HUDEP-2 (cell line): ENCODE results near the gene PPP1R1C.

Source experiments
- DNase-seq, 76 experiments: peaks; one replicate each; lab custom pipeline; 2025; ENCODE audit not compliant: unreplicated experiment in 76 of 76; lab: John Stamatoyannopoulos, UW

Gene PPP1R1C

DNA sequence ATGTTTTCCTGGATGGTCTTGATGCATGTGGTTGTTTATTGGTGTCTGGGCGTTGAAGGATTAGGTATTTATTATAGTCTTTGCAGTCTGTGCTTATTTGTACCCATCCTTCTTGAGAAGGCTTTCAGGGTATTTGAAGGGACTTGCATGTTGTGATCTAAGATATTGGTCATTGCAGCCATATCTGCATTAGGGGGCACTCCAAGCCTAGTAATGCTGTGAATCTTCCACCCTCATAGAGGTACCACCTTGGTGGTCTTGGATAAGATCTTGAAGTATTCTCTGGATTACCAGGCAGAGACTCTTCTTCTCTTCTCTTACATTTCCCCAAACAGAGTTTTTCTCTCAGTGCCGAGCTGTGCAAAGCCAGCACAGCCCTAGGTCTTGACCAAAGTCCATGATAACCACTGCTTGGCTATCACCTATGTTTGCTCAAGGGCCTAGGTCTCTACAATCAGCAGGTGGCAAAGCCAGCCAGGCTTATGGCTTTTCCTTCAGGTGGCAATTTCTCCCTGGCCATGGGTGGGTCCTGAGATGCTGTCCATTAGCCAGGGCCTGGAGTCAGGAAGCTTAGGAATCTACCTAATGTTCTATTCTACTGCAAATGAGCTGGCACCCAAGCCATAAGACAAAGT is 15.4 kb upstream of the PPP1R1C start:
- DNase-seq: no peak

DNA sequence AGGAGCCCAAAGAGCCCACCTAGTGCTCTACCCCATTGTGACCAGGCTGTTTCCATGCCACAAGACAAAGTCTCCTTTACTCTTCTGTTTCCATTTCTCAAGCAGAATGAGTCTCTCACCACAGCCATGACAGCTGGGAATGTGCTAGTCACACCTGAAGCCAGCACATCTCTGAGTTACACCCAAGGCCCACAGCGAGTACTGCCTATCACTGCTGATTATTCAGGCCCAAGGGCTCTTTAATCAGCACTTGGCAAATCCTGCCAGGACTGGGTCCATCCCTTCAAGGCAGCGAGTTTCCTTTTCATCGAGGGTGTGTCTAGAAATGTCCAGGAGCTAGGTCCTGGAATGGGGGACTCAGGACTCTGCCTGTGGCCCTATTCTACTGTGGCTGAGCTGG is 14.6 kb upstream of the PPP1R1C start:
- DNase-seq: no peak

DNA sequence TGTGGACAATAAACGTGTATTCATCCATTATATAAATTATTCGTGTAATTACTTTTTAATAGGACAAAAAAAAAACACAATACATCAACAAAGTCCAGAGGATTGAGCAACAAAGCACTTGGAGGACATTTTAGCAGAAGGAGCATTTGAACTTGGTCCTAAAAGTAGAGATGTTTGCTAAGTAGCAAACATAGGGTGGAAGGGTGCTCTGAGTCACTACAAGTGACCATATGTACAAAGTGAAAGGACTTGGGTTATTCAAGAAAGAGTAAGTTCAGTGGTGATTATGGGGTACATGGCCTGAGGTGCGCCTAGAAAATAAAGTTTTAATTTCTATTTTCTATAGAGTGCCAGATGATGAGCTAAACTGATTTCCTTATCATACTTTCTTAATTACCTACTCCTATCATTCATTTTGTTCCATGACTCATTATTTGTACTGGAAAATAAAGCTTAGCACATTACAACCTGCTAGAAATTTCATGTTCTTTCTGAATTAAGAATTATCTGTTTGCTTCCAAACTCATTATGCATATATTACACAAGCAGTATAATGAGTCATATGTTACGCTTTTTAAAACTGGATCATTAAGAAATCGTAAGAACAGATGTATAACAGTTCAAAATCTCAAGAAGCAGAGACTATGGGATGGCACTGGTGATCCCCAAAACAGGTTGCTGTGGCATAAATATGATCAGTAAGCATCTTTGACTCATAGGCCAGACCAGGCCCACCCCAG is 13.1 kb upstream of the PPP1R1C start:
- DNase-seq: no peak

DNA sequence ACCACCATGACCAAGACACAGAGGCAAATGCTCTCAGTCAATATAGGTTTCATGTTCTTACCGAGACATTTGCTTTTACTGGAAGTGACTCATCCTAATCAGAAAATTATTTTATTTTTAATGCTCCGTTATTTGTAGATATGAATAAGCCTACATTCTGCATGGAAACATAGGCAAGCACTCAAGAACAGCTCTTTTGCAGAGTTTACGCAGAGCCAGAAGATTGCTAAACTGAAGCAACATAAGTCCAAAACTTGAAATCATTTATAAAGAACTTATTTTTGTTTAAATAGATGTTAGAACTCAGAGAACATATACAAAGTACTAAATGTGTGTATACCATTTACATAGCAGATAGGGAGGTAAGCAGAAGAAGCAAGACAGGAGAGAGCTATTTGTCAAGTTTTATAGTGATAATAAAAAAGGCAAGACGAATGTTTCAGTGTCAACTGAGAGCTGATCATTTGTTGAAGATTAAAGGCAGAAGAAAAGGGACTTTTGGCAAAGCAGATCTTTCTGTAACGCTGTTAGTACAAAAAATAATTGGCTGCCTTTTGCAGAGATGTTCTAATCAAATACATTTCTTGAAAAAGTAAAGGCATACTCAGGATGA is 12.4 kb upstream of the PPP1R1C start:
- no peak for DNase-seq

DNA sequence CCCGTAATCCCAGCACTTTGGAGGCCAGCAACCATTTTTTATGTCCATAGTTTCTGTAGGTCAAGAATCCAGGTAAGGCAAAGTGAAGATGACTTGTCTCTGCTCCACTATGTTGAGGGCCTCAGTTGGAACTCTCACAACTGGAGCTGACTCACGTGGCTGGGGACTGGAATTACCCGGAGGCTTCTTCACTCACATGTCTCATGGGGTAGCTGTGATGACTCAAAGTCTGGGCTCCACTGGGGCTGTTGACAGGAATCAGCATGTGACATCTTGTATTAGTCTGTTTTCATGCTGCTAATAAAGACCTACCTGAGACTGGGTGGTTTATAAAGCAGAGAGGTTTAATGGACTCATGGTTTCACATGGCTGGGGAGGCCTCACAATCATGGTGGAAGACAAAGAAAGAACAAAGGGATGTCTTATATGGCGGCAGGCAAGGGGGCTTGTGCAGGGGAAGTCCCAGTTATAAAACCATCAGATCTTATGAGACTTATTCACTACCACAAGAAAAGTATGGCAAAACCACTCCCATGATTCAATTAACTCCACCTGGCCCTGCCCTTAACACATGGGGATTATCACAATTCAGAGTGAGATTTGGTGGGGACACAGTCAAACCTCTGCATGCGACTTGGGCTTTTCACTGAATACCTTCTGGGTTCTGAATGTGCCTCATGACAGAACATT is 7.8 kb upstream of the PPP1R1C start:
- DNase-seq: no peak

DNA sequence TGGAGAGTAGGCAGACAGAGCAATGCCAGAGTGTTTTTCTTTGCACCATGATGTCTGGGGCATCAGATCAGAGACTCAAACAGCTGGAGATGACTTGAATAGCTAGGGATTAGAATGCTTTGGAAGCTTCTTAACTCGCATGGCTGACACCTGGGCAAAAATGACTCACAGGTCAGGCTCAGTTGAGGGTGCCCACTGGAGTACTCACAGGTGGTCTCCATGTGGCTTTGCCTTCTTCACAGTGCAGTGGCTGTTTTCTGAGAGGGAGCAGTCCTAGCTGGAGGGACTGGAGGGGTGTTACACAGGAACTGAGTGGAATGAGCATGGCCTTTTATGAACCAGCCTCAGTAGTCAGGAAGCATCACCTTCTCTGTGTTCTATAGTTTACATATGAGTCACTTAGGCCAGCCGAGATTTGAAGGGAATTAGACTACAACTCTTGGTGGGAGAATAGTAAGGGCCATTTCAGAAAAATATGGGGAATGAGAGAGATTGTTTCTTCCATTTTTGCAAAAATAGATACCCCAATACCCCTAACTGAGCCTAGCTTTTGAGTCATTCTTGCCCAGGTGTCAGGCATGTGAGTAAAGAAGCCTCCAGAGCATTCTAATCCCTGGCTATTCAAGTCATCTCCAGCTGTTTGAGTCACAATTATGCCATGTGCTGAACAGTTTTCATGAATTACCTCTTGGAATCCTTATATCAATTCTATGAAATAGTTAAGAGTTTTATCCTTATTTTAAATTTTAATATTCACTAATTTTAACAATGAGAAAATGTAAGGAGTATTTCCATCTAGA is 7.1 kb upstream of the PPP1R1C start:
- no peak for DNase-seq

DNA sequence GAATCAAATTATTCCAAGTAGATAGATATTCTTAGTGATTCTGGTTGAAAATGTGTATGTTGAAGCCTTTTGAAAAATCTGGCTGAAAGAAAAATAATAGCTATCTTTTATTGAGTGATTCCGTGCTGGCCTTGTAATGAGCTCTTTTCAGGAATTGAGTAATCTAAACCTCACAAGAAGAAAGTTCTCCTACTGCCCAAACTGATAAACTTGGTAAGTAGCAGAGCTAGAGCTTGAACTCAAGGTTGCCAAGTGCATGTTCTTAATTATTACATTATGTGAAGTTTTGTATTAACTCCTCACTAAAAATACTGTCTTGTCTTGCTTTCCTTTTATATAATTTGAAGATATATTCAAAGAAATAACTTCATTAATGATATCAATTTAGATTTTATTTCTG is 1.6 kb upstream of the PPP1R1C start:
- no peak for DNase-seq

DNA sequence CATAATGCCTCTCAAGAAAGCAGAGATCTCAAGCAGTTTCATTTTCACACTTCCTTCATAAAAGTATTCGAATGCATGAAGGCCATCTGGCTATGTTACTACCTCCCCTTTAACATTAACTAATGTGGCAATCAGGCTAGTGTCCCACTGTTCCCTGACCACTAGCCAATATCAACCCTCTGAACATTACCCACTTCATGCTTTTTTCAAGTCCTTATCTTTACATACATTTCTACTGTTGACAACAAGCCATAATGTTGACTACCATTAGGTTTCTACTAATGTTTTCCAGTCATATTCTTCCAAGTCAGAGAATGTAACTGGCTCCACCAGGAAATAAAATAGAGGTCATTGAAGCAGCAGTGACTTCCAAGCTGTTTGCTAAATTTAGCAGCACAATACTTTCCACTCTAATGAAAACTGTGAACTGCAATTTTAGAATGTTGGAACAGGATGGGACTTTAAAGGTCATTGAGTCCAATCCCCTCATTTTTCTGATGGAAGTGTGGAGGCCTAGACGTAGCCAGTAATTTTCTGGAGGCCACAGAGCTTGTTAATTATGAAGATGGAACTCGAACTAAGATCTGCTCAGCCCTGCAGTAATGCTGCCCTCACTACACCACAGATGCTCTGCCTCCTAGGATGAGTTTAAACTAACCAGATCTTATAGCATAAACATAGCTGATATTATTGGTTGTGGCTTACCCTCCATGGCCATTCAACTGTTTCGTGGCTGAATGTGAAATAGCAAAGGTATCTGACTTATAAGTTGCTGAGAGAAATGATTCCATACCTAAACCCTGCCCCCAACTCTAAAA is 630 bp upstream of the PPP1R1C start:
- no peak for DNase-seq

DNA sequence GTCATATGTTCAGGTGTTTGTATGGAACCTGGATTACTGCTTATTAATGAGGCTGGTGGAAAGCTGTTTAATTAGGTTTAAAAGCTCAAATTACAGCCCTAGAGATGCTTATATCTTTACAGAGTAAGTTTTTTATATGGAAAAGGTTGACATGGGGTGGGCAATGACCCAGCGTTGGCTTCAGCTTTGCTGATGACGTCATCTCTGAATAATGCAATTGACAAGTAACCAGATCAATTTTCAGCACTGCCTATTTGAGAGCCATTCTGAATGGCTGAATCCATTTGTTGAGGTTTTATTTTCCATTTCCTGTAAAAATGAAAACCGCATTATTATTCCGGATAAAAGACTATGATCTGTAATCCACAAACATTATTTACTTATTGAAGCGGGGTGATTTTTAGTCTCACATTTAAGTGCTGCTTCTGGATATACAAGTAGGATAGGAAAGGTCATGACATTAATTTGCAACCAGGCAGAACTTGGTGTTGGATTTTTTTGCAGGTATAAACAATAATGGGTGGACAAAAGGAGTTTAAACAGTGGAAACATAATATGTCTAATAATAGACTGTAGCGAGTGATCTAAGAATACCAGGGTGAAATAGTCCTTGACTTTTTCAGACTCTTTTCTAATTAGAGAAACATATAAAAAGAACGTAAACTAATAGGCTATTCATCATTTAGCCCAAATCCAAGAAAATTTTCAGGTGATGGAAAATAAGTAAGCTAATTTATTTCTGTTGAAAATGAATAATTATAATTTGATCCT is 2.7 kb downstream of the PPP1R1C start:
- no peak for DNase-seq

DNA sequence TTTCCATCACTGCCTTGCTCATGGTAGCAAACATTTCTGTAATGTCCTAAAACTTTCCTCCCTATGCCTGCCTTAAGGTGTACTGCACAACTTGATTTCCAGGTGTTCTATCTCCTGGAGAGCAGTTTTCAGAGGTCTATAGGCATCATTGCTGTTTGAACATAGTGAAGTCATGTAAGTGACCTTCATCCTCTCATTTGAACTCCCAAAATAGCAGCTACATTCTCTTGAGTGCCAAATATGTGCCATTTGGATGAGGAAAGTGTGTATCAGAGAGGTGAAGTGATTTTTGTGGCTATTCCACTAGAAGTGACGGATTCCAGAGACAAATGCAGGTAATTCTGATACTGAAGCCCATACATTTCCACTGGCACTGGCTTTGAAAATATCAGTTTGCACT is 3.4 kb downstream of the PPP1R1C start:
- no peak for DNase-seq

DNA sequence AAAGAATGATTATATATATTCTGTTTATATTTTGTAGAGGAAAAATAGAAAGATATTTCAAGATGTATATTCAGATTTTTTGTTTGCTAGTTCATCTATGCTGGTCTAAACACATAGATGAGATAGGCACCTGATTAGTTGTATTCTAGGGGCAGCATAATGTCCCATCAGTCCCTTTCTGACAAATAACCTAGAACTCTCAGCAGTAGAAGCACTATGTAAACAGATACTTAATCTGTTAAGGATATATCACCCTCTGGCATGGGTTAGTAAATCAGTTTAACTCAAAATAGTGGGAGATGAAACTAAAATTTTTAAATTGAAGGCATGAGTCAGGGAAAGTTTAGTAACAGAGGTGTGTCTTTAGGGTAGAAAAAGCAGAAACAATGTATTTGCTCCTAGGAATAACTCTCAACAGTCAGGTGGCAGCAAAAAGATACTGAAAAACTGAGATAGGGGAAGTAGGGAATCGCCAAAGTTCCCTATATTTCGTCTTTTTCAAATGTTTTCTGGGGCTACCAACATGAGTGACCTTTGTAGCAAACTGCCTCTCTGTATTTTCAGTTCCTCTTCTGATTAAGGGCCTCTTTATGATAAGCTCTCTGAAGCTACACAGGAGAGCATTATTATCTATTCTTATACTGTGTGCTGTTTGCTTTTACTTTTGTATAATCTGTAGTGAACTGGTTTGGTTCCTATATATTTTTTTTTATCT is 5.7 kb downstream of the PPP1R1C start:
- DNase-seq: no peak

DNA sequence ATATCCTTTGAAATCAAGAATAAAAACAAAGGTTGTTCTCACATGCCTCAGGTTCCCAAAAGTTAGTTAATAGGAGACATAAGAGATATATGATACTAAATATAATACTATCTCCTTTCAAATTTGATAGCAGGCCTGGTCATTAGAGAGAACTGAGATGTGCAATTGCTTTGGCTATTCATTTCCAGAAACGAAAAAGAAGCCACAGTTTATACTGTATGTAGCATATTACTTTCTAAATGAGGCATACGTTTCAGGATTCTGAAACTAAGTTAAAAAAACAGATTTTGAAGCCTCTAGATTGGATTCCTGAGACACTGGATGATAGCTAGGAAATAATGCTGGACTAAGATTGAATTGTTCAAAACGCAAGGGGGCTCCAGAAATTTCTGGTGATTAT is 7.1 kb downstream of the PPP1R1C start:
- DNase-seq: no peak

DNA sequence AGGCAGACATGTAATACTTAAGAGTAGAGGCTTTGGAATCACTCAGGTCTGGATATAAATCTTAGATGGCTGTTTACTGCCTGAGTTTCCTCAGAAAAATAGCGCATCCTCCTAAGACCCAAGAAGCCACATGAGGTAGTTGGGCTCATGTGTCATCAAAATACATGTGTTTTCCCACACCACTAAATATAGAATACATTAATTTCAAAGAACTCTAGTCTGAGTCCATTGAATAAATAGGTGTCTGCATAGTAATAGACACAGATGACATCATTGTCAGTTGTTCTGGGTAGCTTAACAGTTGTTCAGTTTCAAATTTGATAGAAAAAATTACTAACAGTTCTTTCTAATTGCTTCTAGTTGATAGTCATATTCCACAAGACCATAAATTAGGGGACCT is 9.6 kb downstream of the PPP1R1C start:
- DNase-seq: no peak

DNA sequence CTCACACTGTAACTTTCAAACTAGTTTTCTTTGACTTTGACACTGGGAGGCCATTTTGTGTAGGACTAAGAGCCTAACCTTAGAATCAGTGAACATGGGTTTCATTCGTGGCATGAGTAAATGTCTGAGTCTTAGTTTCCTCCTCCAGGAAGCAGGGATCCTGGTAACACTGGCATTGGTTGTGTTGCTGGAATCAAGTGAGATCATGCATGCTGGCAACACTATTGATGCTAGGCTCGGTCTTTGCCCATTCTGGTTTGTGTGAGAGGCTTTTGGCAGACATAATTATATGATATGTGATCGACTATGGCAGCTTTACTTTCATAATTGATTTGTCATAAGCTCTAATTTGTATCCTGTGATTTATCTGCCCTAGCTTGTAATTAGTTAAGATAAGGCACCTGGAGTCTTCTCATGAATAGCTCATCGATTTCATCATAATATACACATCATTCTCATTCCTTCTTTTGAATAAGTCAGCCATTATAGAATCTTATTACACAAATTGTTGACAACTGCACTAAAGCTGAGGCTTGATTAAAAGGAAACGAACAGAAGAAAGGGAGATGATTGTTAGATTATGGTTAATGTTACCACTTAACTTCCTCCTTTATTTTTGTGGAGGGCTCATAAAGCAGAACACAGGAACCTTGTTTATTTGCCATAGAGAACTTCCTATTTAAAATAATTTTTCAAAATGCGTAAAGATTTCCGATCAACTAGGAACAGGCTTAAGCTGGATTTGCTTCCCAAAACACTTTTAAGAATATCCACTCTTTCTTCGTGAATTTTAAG is 12.6 kb downstream of the PPP1R1C start:
- no peak for DNase-seq

DNA sequence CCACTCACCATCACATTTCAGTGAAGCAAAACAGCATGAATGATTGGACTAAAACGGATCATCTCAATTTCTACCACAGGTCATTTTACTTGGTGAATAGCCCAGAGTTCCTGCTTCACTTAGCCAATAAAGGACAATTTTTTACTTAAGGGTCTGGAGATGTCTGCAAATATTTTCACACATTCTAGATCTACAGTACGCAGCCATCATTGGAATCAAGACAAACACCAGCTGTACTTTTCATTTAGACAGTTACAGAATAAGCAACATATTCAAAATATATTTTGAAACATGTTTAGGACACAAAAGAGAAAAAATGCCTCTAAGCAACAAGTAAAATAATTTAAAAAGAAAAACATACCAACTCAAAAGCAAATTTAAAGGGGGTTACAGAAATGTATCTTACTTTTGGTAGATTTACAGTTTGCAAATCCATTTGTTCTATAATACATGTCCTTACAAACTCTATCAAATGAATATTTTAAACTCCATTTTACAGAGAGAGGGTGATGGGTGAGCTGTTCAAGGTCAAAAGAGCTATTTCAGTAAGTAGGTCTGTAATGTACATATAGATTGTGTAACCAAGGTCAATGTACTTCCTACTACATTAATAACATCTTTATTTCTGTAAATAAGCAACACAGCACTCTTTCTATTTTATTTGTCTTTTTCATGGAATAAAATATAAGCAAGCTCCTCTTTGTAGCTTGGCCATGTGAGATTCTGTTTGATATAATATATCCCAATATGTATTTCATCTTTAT is 13.4 kb downstream of the PPP1R1C start:
- no peak for DNase-seq

DNA sequence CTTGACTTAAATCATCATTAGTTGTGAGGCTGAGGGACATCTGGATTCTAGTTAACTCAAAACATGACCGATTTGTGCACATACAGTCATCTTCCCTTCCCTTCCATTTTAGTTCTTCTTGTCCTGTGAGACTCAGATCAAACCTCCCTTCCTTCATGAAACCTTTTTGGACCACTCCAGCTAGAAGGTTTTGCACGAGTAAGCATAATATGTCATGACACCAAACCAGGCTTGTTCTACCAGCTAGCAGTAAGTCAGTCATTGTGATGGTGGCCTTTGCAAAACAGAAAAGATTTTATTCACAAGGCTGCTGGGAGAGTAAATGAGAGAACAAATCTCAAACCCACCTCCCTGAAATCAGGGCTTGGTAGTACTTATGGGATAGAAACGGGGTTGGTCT is 14.3 kb downstream of the PPP1R1C start:
- no peak for DNase-seq

DNA sequence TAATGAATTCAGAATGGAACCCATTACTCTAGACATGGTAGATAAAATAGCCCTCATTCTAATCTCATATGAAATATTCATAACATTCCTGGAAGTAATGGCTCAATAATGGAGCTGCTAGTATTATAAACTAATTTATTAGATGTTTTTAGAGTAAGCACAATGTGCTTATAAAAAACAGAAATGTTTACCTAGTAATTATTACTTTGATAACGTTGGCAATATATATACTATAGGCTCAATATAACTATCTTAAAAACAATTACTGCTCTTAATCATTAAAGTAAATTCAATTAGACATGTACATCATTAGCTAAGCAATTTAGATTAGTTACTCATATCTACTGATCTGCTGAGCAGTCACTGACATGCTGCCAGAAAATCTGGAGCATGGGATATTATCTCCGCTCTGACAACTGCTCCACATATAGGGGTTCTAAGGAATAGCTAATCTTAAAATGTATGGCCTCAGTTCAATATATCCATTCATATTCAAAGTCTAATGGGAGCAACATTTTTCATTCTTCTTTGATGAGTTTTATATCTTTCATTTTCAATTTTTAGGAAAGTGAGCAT is 19.4 kb downstream of the PPP1R1C start:
- no peak for DNase-seq
